PC-9 (cell line): ENCODE measurements around the gene SOCS6.

Source experiments
- EZH2 ChIP-seq: fragments of 200-600 bp; sonication (generic); IDR thresholded peaks from 2 replicates; pipeline ENCODE4 v1.8.0; 2017; ENCODE audit warnings: antibody characterized with exemption, low read depth
- TF ChIP-seq, protein P1 (sequence below): fragments of 200-600 bp; sonication (generic); conservative IDR thresholded peaks from 2 replicates; pipeline ENCODE4 v1.6.1; 2017; ENCODE audit warnings: mixed run types, antibody characterized with exemption, mild to moderate bottlenecking, moderate library complexity

DNA sequence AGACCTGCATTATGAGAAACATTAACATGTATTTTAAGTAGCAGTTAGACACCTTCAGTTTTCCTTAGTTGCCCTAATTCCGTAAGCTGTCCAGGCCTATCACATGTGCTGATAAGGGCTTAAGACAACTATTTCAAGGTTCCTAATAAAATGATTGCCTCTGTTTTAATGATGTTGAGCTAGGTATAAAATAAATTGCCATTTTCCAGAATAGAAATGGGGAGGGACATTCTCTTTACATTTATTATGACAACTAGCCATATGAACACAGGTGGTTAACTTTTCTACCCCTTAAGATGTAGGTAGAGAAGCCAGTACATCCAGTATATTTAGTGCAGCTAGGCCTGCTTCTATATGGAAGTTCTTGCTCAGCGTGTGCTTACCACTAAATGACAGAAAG lies 65.9 kb downstream of the SOCS6 start:
- TF ChIP-seq EZH2 = no peak
- TF ChIP-seq, protein P1, sequence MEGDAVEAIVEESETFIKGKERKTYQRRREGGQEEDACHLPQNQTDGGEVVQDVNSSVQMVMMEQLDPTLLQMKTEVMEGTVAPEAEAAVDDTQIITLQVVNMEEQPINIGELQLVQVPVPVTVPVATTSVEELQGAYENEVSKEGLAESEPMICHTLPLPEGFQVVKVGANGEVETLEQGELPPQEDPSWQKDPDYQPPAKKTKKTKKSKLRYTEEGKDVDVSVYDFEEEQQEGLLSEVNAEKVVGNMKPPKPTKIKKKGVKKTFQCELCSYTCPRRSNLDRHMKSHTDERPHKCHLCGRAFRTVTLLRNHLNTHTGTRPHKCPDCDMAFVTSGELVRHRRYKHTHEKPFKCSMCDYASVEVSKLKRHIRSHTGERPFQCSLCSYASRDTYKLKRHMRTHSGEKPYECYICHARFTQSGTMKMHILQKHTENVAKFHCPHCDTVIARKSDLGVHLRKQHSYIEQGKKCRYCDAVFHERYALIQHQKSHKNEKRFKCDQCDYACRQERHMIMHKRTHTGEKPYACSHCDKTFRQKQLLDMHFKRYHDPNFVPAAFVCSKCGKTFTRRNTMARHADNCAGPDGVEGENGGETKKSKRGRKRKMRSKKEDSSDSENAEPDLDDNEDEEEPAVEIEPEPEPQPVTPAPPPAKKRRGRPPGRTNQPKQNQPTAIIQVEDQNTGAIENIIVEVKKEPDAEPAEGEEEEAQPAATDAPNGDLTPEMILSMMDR = no peak
